ENCODE data around the gene NPAS2.

DNA sequence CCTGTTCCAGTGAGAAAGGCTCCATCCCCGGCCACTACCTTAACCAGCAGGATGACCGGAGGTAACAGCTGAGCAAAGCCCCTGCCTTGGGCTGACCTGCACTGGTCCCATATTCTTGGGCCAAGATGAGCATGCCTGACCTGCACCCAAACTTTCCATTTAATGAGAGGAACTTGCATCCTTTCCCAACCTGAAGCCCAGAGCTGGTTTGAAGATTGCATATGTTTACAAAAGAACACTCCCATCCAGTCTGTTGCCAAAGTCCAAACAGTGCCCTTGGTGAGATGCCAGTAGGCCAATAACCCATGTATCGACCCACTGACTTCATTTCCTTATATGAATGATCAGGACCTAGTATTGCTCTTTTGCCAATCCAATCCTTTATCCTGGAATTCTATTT, 5.5 kb upstream of the NPAS2 start:
- TF ChIP-seq POLR2A (IDR thresholded peaks at IDR 0.05; ENCODE audit: low read depth, low read length), result no peak
- TF ChIP-seq FOS (IDR thresholded peaks at IDR 0.05; ENCODE audit: borderline replicate concordance, insufficient read depth, low read length), result no peak
- TF ChIP-seq CTCF (IDR thresholded peaks at IDR 0.05; ENCODE audit: extremely low read depth in 1 of 2, insufficient read depth in 1 of 2, low read depth in 1 of 2, low read length in 2 of 2), result no peak
- no peak for TF ChIP-seq POLR2AphosphoS5 (IDR thresholded peaks at IDR 0.05; ENCODE audit: insufficient read depth, low read depth, low read length)
- TF ChIP-seq EZH2 (IDR thresholded peaks at IDR 0.05; ENCODE audit: borderline replicate concordance, low read depth, low read length, severe bottlenecking), result no peak
